ENCODE measurements around the gene CITED2. TPM values are rescaled to one million over a fixed set of nuclear protein-coding genes. Genes with fewer than 3 reads are reported as not detected.

The CITED2 gene
- total RNA-seq, 1 donor from 2014 or later, result 42.6 TPM

DNA sequence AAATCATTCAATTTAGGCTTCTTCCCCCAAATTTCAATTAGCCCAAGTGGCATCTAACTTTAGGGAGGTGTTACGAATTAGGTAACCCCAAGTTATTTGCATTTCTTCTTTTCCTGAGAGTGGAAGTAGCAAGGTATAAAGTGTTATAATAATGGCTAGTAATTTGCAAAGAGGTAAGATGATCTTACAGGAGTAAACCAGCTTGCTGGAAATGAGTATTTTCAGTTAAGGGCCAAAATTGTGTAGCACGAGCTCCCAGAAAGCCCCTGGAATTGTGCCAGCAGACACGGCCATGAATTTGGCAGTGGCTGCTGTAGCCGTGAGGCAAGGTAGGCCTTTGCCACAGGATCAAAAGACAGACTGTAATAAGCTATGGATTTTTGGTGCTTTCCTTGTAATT is 38.0 kb downstream of the CITED2 start:
- TF ChIP-seq CTCF (IDR thresholded peaks at IDR 0.05; ENCODE audit: unreplicated experiment), result no peak
- Mint-ChIP-seq H3K4me3 (ENCODE audit: low read depth) (no peak overlapping the region), H3K36me3 (ENCODE audit: insufficient read depth) (no peaks in the 10 kb centered on the region), H3K27ac (no peak overlapping the region), H3K27me3 (no peaks in the 10 kb centered on the region), H3K4me1 (ENCODE audit: low read depth) (no peaks in the 10 kb centered on the region), H3K9me3 (ENCODE audit: low read depth) (peaks cover 3% of the 10 kb centered on the region)
- no peak for DNase-seq (ENCODE audit: low spot score, unreplicated experiment)

DNA sequence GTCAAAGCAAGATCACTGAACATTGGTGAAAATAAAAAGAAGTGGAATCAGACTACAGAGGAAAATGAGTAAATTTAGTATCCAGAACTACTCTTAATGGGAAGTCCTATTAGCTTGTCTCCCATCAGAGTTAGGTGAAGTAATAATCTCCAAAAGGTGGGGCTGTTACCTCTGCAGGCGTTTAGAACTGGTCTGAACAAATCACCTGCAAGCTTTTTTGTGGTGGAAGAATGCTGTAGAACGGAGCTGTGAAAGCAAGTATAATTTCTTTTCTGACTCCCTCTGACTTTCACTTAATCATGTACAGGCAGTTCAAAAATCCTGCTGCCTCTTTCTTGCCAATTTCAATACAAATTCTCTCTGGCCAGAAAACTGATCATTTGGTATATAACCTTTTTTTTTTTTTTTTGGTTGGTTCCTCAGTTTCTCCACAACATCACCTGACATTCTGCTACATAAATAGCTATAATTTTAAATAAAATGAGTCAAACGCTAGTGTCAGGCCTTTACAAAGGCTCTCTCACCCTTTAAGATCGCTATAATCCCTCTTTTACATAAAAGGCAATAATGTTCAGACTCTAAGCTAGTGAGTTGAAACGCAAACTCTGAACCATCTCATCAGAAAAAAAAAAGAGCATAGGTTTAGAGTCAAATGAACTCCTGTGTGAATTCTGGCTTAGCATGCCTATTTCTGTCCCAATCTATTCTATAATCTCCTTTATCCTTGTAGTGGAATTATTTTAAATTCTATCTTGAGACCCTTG is 38.8 kb downstream of the CITED2 start:
- no peak for TF ChIP-seq CTCF (IDR thresholded peaks at IDR 0.05; ENCODE audit: unreplicated experiment)
- no peaks in the 10 kb centered on the region for H3K9me3 Mint-ChIP-seq (ENCODE audit: low read depth)
- no peak for DNase-seq (ENCODE audit: low spot score, unreplicated experiment)
- H3K4me1 Mint-ChIP-seq (ENCODE audit: low read depth), result no peaks in the 10 kb centered on the region
- no peak overlapping the region for H3K27ac Mint-ChIP-seq
- H3K27me3 Mint-ChIP-seq, result no peaks in the 10 kb centered on the region
- no peak overlapping the region for H3K4me3 Mint-ChIP-seq (ENCODE audit: low read depth)
- H3K36me3 Mint-ChIP-seq (ENCODE audit: insufficient read depth), result no peaks in the 10 kb centered on the region

- Mint-ChIP-seq H3K4me3 (ENCODE audit: low read depth) (no peak overlapping the region), H3K27me3 (no peaks in the 10 kb centered on the region), H3K36me3 (ENCODE audit: insufficient read depth) (no peaks in the 10 kb centered on the region), H3K27ac (no peak overlapping the region), H3K4me1 (ENCODE audit: low read depth) (no peaks in the 10 kb centered on the region), H3K9me3 (ENCODE audit: low read depth) (no peaks in the 10 kb centered on the region)
- no peak for TF ChIP-seq CTCF (IDR thresholded peaks at IDR 0.05; ENCODE audit: unreplicated experiment)
- no peak for DNase-seq (ENCODE audit: low spot score, unreplicated experiment)
These were observed 39.5 kb downstream of the CITED2 start for GRCh38 chr6:139334806-139335446.

DNA sequence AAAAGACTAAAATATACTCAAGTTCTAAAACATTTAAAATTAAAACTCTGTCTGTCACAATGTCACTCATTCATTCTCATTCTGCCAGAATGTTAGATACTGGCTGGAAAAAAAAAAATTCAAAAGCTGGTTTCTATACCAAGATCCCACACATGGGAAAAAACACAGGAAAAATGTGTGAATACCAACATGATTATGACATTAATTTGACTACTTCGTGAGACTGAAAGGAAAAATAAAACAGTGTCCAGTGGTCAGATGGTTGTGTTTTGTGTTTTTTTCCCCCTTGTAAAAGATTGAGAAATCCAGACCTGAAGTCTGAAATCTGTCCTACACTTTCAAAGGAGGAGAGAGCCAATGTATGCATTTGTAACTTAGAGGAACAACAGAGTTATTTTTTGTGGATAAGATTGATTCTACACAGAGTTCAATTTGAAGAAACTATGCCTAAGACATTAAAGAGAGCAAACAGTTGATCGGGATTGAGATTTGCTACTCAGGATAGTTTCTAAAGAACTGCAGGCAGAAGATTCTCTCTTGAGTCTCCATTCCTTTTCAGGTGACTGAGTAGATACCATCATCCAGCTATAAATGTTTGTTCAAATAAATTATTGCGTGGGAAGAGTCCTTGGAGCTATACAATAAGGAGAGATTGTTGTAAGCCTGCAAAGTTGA is 43.5 kb downstream of the CITED2 start:
- Mint-ChIP-seq H3K36me3 (ENCODE audit: insufficient read depth) (no peaks in the 10 kb centered on the region), H3K27me3 (no peaks in the 10 kb centered on the region), H3K4me3 (ENCODE audit: low read depth) (no peak overlapping the region), H3K4me1 (ENCODE audit: low read depth) (no peaks in the 10 kb centered on the region), H3K27ac (no peak overlapping the region), H3K9me3 (ENCODE audit: low read depth) (no peaks in the 10 kb centered on the region)
- no peak for DNase-seq (ENCODE audit: low spot score, unreplicated experiment)
- TF ChIP-seq CTCF (IDR thresholded peaks at IDR 0.05; ENCODE audit: unreplicated experiment), result no peak

DNA sequence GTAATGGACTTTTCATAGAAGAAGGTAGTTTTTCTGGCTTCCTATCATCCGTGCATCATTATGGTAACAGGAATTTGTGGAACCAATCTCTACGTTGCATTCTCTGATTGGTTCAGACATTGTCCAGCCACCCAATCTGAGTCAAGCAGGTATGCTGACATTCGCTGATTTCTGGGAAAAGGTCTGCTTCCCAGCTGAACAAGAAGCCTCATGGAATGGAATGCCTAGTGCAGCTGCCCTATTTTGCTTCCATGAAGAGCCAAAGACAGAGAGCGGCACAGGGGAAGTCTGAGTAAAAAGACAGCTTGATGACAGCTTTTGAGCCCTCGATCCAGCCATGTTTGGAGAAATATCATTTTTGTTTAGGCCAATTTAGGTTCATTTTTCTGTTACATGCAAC is 44.1 kb downstream of the CITED2 start:
- Mint-ChIP-seq H3K27ac (no peak overlapping the region), H3K36me3 (ENCODE audit: insufficient read depth) (no peaks in the 10 kb centered on the region), H3K4me1 (ENCODE audit: low read depth) (no peaks in the 10 kb centered on the region), H3K4me3 (ENCODE audit: low read depth) (no peak overlapping the region), H3K27me3 (no peaks in the 10 kb centered on the region), H3K9me3 (ENCODE audit: low read depth) (no peaks in the 10 kb centered on the region)
- no peak for DNase-seq (ENCODE audit: low spot score, unreplicated experiment)
- TF ChIP-seq CTCF (IDR thresholded peaks at IDR 0.05; ENCODE audit: unreplicated experiment), result no peak
